Measurements from ENCODE around the gene TAS1R1.

- TF ChIP-seq POLR2A (IDR thresholded peaks at IDR 0.05) (no peak), CTCF (IDR thresholded peaks at IDR 0.05) (no peak)
These were observed 46.3 kb upstream of the TAS1R1 start for GRCh38 chr1:6508816-6509189.

Measured in body of pancreas (tissue), 4 donors.